ENCODE data around the gene MYH7. TPM values are rescaled to one million over a fixed set of nuclear protein-coding genes. Genes with fewer than 3 reads are reported as not detected.
"Not testable (repeated sequence)": the region's sequence is repeated elsewhere in the genome, so short reads cannot be mapped to it uniquely, and the experiment has no call there.

MYH7 gene
- total and polyA plus RNA-seq, 2 donors (not counting 1 experiment from before 2014, with no cell fraction given), result not detected

GRCh38 chr14:23418021-23418420 lies 17.4 kb downstream of the MYH7 start:
- Histone ChIP-seq H3K27ac (ENCODE audit: insufficient read depth, low read length) (no peak overlapping the region), H2AFZ (ENCODE audit: low read length) (no peak overlapping the region), H3K79me2 (ENCODE audit: control insufficient read depth, insufficient read depth, low read length) (no peaks in the 10 kb centered on the region), H3K9me3 (ENCODE audit: control insufficient read depth, insufficient read depth, low read depth, low read length) (no peaks in the 10 kb centered on the region), H3K27me3 (ENCODE audit: control insufficient read depth, insufficient read depth, low read length) (peaks cover 6% of the 10 kb centered on the region), H3K9ac (ENCODE audit: insufficient read depth, low read length) (no peak overlapping the region), H3K36me3 (ENCODE audit: control insufficient read depth, insufficient read depth, low read length) (no peaks in the 10 kb centered on the region), H4K20me1 (ENCODE audit: control insufficient read depth, extremely low read depth, insufficient read depth, low read length) (no peaks in the 10 kb centered on the region), H3K4me3 (replicated peaks in 1 of 4; ENCODE audit: control extremely low read depth in 1 of 4, insufficient read depth in 1 of 4, low read depth in 3 of 4, low read length in 4 of 4) (no peak overlapping the region), H3K4me2 (ENCODE audit: extremely low read depth, insufficient read depth, low read length) (no peak overlapping the region), H3K4me1 (ENCODE audit: control insufficient read depth, extremely low read depth, insufficient read depth, low read length) (no peaks in the 10 kb centered on the region)
- TF ChIP-seq EZH2 (IDR thresholded peaks at IDR 0.05; ENCODE audit: low read length, missing control alignments) (no peak), CTCF (conservative IDR thresholded peaks at IDR 0.05 in 1 of 2, IDR thresholded peaks at IDR 0.05 in 1 of 2; ENCODE audit: low read depth in 1 of 2, low read length in 2 of 2) (no peak)
- no peak for DNase-seq (ENCODE audit: low read depth in 2 of 2)

GRCh38 chr14:23417269-23417668 lies 18.2 kb downstream of the MYH7 start:
- not testable (repeated sequence) for H3K4me2 ChIP-seq (ENCODE audit: extremely low read depth, insufficient read depth, low read length); H3K79me2 ChIP-seq (ENCODE audit: control insufficient read depth, insufficient read depth, low read length); H3K9me3 ChIP-seq (ENCODE audit: control insufficient read depth, insufficient read depth, low read depth, low read length); H4K20me1 ChIP-seq (ENCODE audit: control insufficient read depth, extremely low read depth, insufficient read depth, low read length); H3K9ac ChIP-seq (ENCODE audit: insufficient read depth, low read length); H3K4me3 ChIP-seq (replicated peaks in 1 of 4; ENCODE audit: control extremely low read depth in 1 of 4, insufficient read depth in 1 of 4, low read depth in 3 of 4, low read length in 4 of 4); H3K27ac ChIP-seq (ENCODE audit: insufficient read depth, low read length); H2AFZ ChIP-seq (ENCODE audit: low read length); DNase-seq (ENCODE audit: low read depth in 2 of 2); H3K4me1 ChIP-seq (ENCODE audit: control insufficient read depth, extremely low read depth, insufficient read depth, low read length); H3K27me3 ChIP-seq (ENCODE audit: control insufficient read depth, insufficient read depth, low read length); H3K36me3 ChIP-seq (ENCODE audit: control insufficient read depth, insufficient read depth, low read length)

GRCh38 chr14:23416801-23417200 lies 18.7 kb downstream of the MYH7 start:
- Histone ChIP-seq H3K4me2 (ENCODE audit: extremely low read depth, insufficient read depth, low read length) (no peak overlapping the region), H3K79me2 (ENCODE audit: control insufficient read depth, insufficient read depth, low read length) (no peaks in the 10 kb centered on the region), H3K9ac (ENCODE audit: insufficient read depth, low read length) (no peak overlapping the region), H3K27ac (ENCODE audit: insufficient read depth, low read length) (no peak overlapping the region), H3K9me3 (ENCODE audit: control insufficient read depth, insufficient read depth, low read depth, low read length) (no peaks in the 10 kb centered on the region), H3K4me1 (ENCODE audit: control insufficient read depth, extremely low read depth, insufficient read depth, low read length) (no peaks in the 10 kb centered on the region), H3K4me3 (replicated peaks in 1 of 4; ENCODE audit: control extremely low read depth in 1 of 4, insufficient read depth in 1 of 4, low read depth in 3 of 4, low read length in 4 of 4) (no peak overlapping the region), H2AFZ (ENCODE audit: low read length) (no peak overlapping the region), H3K27me3 (ENCODE audit: control insufficient read depth, insufficient read depth, low read length) (peaks cover 8% of the 10 kb centered on the region), H4K20me1 (ENCODE audit: control insufficient read depth, extremely low read depth, insufficient read depth, low read length) (no peaks in the 10 kb centered on the region), H3K36me3 (ENCODE audit: control insufficient read depth, insufficient read depth, low read length) (no peaks in the 10 kb centered on the region)
- DNase-seq (ENCODE audit: low read depth in 2 of 2), result no peak
- TF ChIP-seq EZH2 (IDR thresholded peaks at IDR 0.05; ENCODE audit: low read length, missing control alignments) (no peak), CTCF (conservative IDR thresholded peaks at IDR 0.05 in 1 of 2, IDR thresholded peaks at IDR 0.05 in 1 of 2; ENCODE audit: low read depth in 1 of 2, low read length in 2 of 2) (no peak)
